B cell (primary cell): ENCODE data around the gene COQ9. TPM values are rescaled to one million over a fixed set of nuclear protein-coding genes. Genes with fewer than 3 reads are reported as not detected.

Source experiments
- ATAC-seq: fragments of 200-7000 bp; cut with Tn5 transposase; one replicate; pipeline ENCODE4 v1.10.0; 2021; ENCODE audit warnings: low read depth, mild to moderate bottlenecking, moderate number of reproducible peaks, moderate library complexity
- CTCF ChIA-PET: fragments of 350-600 bp; sonication (Branson Sonifier 250); formaldehyde crosslinking; loops from one replicate; lab custom pipeline; 2021; ENCODE audit warnings: antibody characterized with exemption, inconsistent platforms; lab: Charles Lee
- POLR2A ChIA-PET: fragments of 350-600 bp; sonication (Branson Sonifier 250); formaldehyde crosslinking; loops from one replicate; lab custom pipeline; 2021; ENCODE audit warnings: antibody characterized with exemption; lab: Charles Lee
- DNase-seq: peaks from one replicate; pipeline ENCODE4 v3.0.0; 2013
- H2AFZ ChIP-seq: 2 replicates; pipeline ENCODE4 v1.6.1; 2012; ENCODE audit warnings: mild to moderate bottlenecking, low read depth, low read length; ENCODE audit not compliant: insufficient read depth, poor library complexity, severe bottlenecking
- H3K27ac ChIP-seq, 2 donors: 1 replicate in 1 of 2; 2 replicates in 1 of 2; pipeline ENCODE4 v1.5.1; 2012 to 2013; ENCODE audit warnings: low read length in 2 of 2, mild to moderate bottlenecking in 2 of 2, moderate library complexity in 1 of 2
- H3K27me3 ChIP-seq, 4 experiments: fragments of 200-600 bp in 1 of 4; sonication (generic) in 1 of 4; replicated peaks in 1 of 4; 1 replicate in 2 of 4; 2 replicates in 2 of 4; pipeline versions ENCODE4 v1.6.1 to v1.7.0; 2013 to 2016; ENCODE audit warnings: low read length in 3 of 4, mild to moderate bottlenecking in 2 of 4, mixed read lengths in 1 of 4, moderate library complexity in 1 of 4; ENCODE audit not compliant: insufficient read depth in 4 of 4, control insufficient read depth in 3 of 4; ENCODE audit errors: control extremely low read depth in 1 of 4
- H3K36me3 ChIP-seq, 2 experiments: replicated peaks in 1 of 2; 1 replicate in 1 of 2; 2 replicates in 1 of 2; pipeline versions ENCODE4 v1.6.1 to v1.7.1; 2013; ENCODE audit warnings: low read length in 1 of 2; ENCODE audit not compliant: insufficient read depth in 2 of 2, control insufficient read depth in 1 of 2; ENCODE audit errors: control extremely low read depth in 1 of 2, extremely low read depth in 1 of 2
- H3K4me1 ChIP-seq, 2 donors: fragments of 200-600 bp in 1 of 2; sonication (generic) in 1 of 2; 1 replicate in 1 of 2; 2 replicates in 1 of 2; pipeline versions ENCODE4 v1.5.1 to v1.6.1; 2013 to 2017; ENCODE audit warnings: low read length in 2 of 2; ENCODE audit not compliant: control insufficient read depth in 2 of 2, insufficient read depth in 2 of 2
- H3K4me2 ChIP-seq: replicated peaks from 2 replicates; pipeline ENCODE3; 2012; ENCODE audit warnings: mild to moderate bottlenecking, low read depth, low read length; ENCODE audit not compliant: poor library complexity, severe bottlenecking
- H3K4me3 ChIP-seq, 5 experiments: fragments of 200-600 bp in 1 of 5; sonication (generic) in 1 of 5; 1 replicate in 3 of 5; 2 replicates in 2 of 5; pipeline versions ENCODE4 v1.5.1 to v1.7.0; 2011 to 2016; ENCODE audit warnings: low read length in 4 of 5, mild to moderate bottlenecking in 4 of 5, low read depth in 2 of 5, control low read depth in 1 of 5, moderate library complexity in 1 of 5; ENCODE audit not compliant: insufficient read depth in 1 of 5; ENCODE audit errors: control extremely low read depth in 1 of 5, extremely low read depth in 1 of 5
- H3K79me2 ChIP-seq: fragments of 200-600 bp; sonication (generic); one replicate; pipeline ENCODE4 v1.6.0; 2016; ENCODE audit warnings: low read length; ENCODE audit not compliant: control insufficient read depth, insufficient read depth
- H3K9ac ChIP-seq: fragments of 200-600 bp; sonication (generic); 2 replicates; pipeline ENCODE4 v1.6.1; 2017; ENCODE audit warnings: mild to moderate bottlenecking, low read length, moderate library complexity
- H3K9me3 ChIP-seq, 3 donors: one replicate each; pipeline versions ENCODE4 v1.6.1 to v1.7.1; 2013; ENCODE audit warnings: low read length in 2 of 3; ENCODE audit not compliant: control insufficient read depth in 2 of 3, insufficient read depth in 1 of 3; ENCODE audit errors: control extremely low read depth in 1 of 3
- H4K20me1 ChIP-seq: 2 replicates; pipeline ENCODE4 v1.6.0; 2012; ENCODE audit warnings: mild to moderate bottlenecking, low read length; ENCODE audit not compliant: insufficient read depth, control insufficient read depth, poor library complexity, severe bottlenecking
- H3K27ac Mint-ChIP-seq: one replicate; pipeline ENCODE4 v1.8.0; 2021; ENCODE audit warnings: mixed read lengths
- H3K27me3 Mint-ChIP-seq: one replicate; pipeline ENCODE4 v1.8.0; 2021; ENCODE audit warnings: mixed read lengths
- H3K4me1 Mint-ChIP-seq: one replicate; pipeline ENCODE4 v1.8.0; 2021; ENCODE audit warnings: mixed read lengths
- H3K4me3 Mint-ChIP-seq: one replicate; pipeline ENCODE4 v1.8.0; 2021; ENCODE audit warnings: mixed read lengths
- H3K9me3 Mint-ChIP-seq: one replicate; pipeline ENCODE4 v1.8.0; 2022; ENCODE audit warnings: mixed read lengths; ENCODE audit not compliant: insufficient read depth
- CTCF ChIP-seq: fragments of 200-600 bp; IDR thresholded peaks from one replicate; pipeline ENCODE4 v1.8.0; 2022; ENCODE audit warnings: antibody characterized with exemption, mild to moderate bottlenecking
- EZH2 ChIP-seq: IDR thresholded peaks from 2 replicates; pipeline ENCODE4 v1.6.1; 2012; ENCODE audit warnings: borderline replicate concordance, low read depth, mild to moderate bottlenecking, moderate library complexity, low read length; ENCODE audit not compliant: insufficient read depth, poor library complexity, severe bottlenecking
- WGBS: methylation state at CpG from one replicate; pipeline ENCODE4 v1.1.5; 2013; ENCODE audit warnings: missing lambda C conversion rate; ENCODE audit not compliant: insufficient coverage; 5-methylcytosine and 5-hydroxymethylcytosine counted together
- intact Hi-C: fragments of 100-400 bp; cut with micrococcal nuclease; formaldehyde crosslinking; loops from one replicate; pipeline ENCODE4 v1.10.0; 2022
- polyA plus RNA-seq: library from polyadenylated mRNA; depleted of rRNA; stranded (reverse); fragments of >200 nt; gene quantifications from 2 replicates; pipeline ENCODE4 v1.2.3, GENCODE V29; 2012
- total RNA-seq, 2 donors: library from RNA; stranded (reverse); fragments of 120-200 nt in 1 of 2; gene quantifications; 1 replicate in 1 of 2; 2 replicates in 1 of 2; pipeline versions ENCODE4 v1.2.3 to v1.2.4, GENCODE V29; 2013 to 2022

The COQ9 gene
- total and polyA plus RNA-seq, 2 donors (not counting 1 experiment from before 2014, with no cell fraction given), result 41.5 to 53.0 TPM

- ChIA-PET POLR2A (no interaction called here), CTCF (no interaction called here)
- H3K4me1 Mint-ChIP-seq, result peaks cover 21% of the 10 kb centered on the region
- H3K4me3 Mint-ChIP-seq, result no peak overlapping the region
- H3K9me3 Mint-ChIP-seq, result no peaks in the 10 kb centered on the region
- no peaks in the 10 kb centered on the region for H3K27me3 Mint-ChIP-seq
- intact Hi-C loops, result no loop called here
- Histone ChIP-seq H4K20me1 (peaks cover 19% of the 10 kb centered on the region), H3K36me3 (peaks cover 12 to 74% of the 10 kb centered on the region in 2 experiments), H3K79me2 (peaks cover 16% of the 10 kb centered on the region), H3K9me3 (no peaks in the 10 kb centered on the region), H3K9ac (no peak overlapping the region), H2AFZ (no peak overlapping the region), H3K27me3 (no peaks in the 10 kb centered on the region), H3K27ac (no peak overlapping the region), H3K4me2 (no peak overlapping the region), H3K4me1 (peaks cover 7 to 8% of the 10 kb centered on the region in 2 donors), H3K4me3 (no peak overlapping the region)
- TF ChIP-seq CTCF (no peak), EZH2 (no peak)
- no peak overlapping the region for H3K27ac Mint-ChIP-seq
- 100% methylated on average over 1 of the region's 2 CpGs for WGBS
- no peak for DNase-seq
- ATAC-seq, result no peak
These were observed 21.1 kb downstream of the COQ9 start for GRCh38 chr16:57468346-57468745.

- no peak for TF ChIP-seq EZH2
- no peak for DNase-seq
- ChIA-PET CTCF (no interaction called here), POLR2A (no interaction called here)
- Mint-ChIP-seq H3K27me3 (no peaks in the 10 kb centered on the region), H3K27ac (no peak overlapping the region), H3K4me1 (peaks cover 16% of the 10 kb centered on the region), H3K4me3 (no peak overlapping the region), H3K9me3 (no peaks in the 10 kb centered on the region)
- Histone ChIP-seq H3K79me2 (peaks cover 9% of the 10 kb centered on the region), H3K4me2 (no peak overlapping the region), H3K9ac (no peak overlapping the region), H3K9me3 (no peaks in the 10 kb centered on the region), H3K27me3 (no peaks in the 10 kb centered on the region), H3K36me3 (peaks cover 12 to 74% of the 10 kb centered on the region in 2 experiments), H3K27ac (no peak overlapping the region), H3K4me1 (peaks cover 3% of the 10 kb centered on the region in 2 donors), H2AFZ (no peak overlapping the region), H3K4me3 (no peak overlapping the region), H4K20me1 (peaks cover 12% of the 10 kb centered on the region)
- WGBS, result 97% methylated on average over 11 of the region's 11 CpGs
- intact Hi-C loops, result no loop called here
- ATAC-seq, result no peak
These were observed 21.8 kb downstream of the COQ9 start for GRCh38 chr16:57469046-57469445.
